Liver (tissue), 9 donors: ENCODE results near the gene CHMP3. TPM values are rescaled to one million over a fixed set of nuclear protein-coding genes. Genes with fewer than 3 reads are reported as not detected.

Experiments
- DNase-seq: peaks from one replicate; pipeline ENCODE4 v3.0.0-alpha.2; 2017; ENCODE audit warnings: low spot score
- H3K27ac ChIP-seq, 2 donors: one replicate each; pipeline ENCODE4 v1.7.0; 2013; ENCODE audit warnings: inconsistent platforms in 2 of 2, low read length in 2 of 2, control low read depth in 1 of 2, low read depth in 1 of 2, mild to moderate bottlenecking in 1 of 2
- H3K27me3 ChIP-seq, 4 donors: one replicate each; pipeline versions ENCODE4 v1.6.1 to v1.7.0; 2013; ENCODE audit warnings: low read length in 3 of 4, inconsistent platforms in 1 of 4, mild to moderate bottlenecking in 1 of 4, moderate library complexity in 1 of 4; ENCODE audit not compliant: control insufficient read depth in 4 of 4, insufficient read depth in 4 of 4
- H3K36me3 ChIP-seq, 4 donors: one replicate each; pipeline versions ENCODE4 v1.6.1 to v1.7.0; 2013; ENCODE audit warnings: low read length in 3 of 4, mild to moderate bottlenecking in 3 of 4, low read depth in 1 of 4, moderate library complexity in 1 of 4; ENCODE audit not compliant: control insufficient read depth in 4 of 4, insufficient read depth in 3 of 4
- H3K4me1 ChIP-seq, 4 donors: one replicate each; pipeline versions ENCODE4 v1.6.1 to v1.7.0; 2013; ENCODE audit warnings: low read length in 3 of 4, mild to moderate bottlenecking in 3 of 4, moderate library complexity in 1 of 4; ENCODE audit not compliant: control insufficient read depth in 4 of 4, insufficient read depth in 4 of 4
- H3K4me3 ChIP-seq, 3 donors: one replicate each; pipeline versions ENCODE4 v1.6.1 to v1.7.0; 2013; ENCODE audit warnings: low read length in 3 of 3, control low read depth in 1 of 3, low read depth in 1 of 3, mild to moderate bottlenecking in 1 of 3
- H3K9ac ChIP-seq, 2 donors: one replicate each; pipeline ENCODE4 v1.7.0; 2013; ENCODE audit warnings: low read length in 2 of 2, mild to moderate bottlenecking in 2 of 2, moderate library complexity in 2 of 2, control low read depth in 1 of 2, low read depth in 1 of 2
- H3K9me3 ChIP-seq, 4 donors: one replicate each; pipeline versions ENCODE4 v1.6.1 to v1.7.0; 2013; ENCODE audit warnings: low read length in 3 of 4; ENCODE audit not compliant: control insufficient read depth in 4 of 4
- EGR1 ChIP-seq, 2 donors: IDR thresholded peaks; 2 replicates each; pipeline ENCODE4 v1.6.1; 2016 to 2018; ENCODE audit warnings: antibody characterized with exemption in 2 of 2, low read depth in 2 of 2
- FOXA1 ChIP-seq: IDR thresholded peaks from 2 replicates; pipeline ENCODE4 v1.6.1; 2016; ENCODE audit warnings: antibody characterized with exemption
- GABPA ChIP-seq, 2 donors: IDR thresholded peaks in 1 of 2; conservative IDR thresholded peaks in 1 of 2; 2 replicates each; pipeline ENCODE4 v1.6.1; 2016; ENCODE audit warnings: antibody characterized with exemption in 2 of 2, mild to moderate bottlenecking in 1 of 2, moderate library complexity in 1 of 2
- HNF4A ChIP-seq, 2 donors: conservative IDR thresholded peaks; 2 replicates each; pipeline ENCODE4 v1.6.1; 2016; ENCODE audit warnings: antibody characterized with exemption in 2 of 2, mild to moderate bottlenecking in 2 of 2
- JUND ChIP-seq, 2 donors: IDR thresholded peaks; 2 replicates each; pipeline ENCODE4 v1.6.1; 2016; ENCODE audit warnings: antibody characterized with exemption in 2 of 2
- NR2F2 ChIP-seq: IDR thresholded peaks from 2 replicates; pipeline ENCODE4 v1.6.1; 2016; ENCODE audit warnings: antibody characterized with exemption
- RAD21 ChIP-seq, 2 donors: IDR thresholded peaks; 2 replicates each; pipeline ENCODE4 v1.6.1; 2016; ENCODE audit warnings: antibody characterized with exemption in 2 of 2, mild to moderate bottlenecking in 2 of 2
- TAF1 ChIP-seq: conservative IDR thresholded peaks from 2 replicates; pipeline ENCODE4 v1.6.1; 2016; ENCODE audit warnings: antibody characterized with exemption, mild to moderate bottlenecking
- YY1 ChIP-seq: IDR thresholded peaks from 2 replicates; pipeline ENCODE4 v1.6.1; 2016; ENCODE audit warnings: antibody characterized with exemption, mild to moderate bottlenecking
- WGBS: extraction: QIAGEN DNeasy Blood & Tissue Kit; methylation state at CpG from one replicate; pipeline ENCODE4 v1.1.7; 2013; 5-methylcytosine and 5-hydroxymethylcytosine counted together
- polyA plus RNA-seq, 2 donors: library from polyadenylated mRNA; stranded (reverse) in 1 of 2; unstranded in 1 of 2; fragments of 200-250 nt in 1 of 2; fragments of >200 nt in 1 of 2; fragmentation: Nextera tagmentation in 1 of 2; extraction: Ambion mirVana in 1 of 2; gene quantifications; one replicate each; pipeline versions ENCODE4 v1.2.1 to v1.2.3, GENCODE V29; 2013 to 2015
- total RNA-seq, 2 donors: library from RNA; depleted of rRNA; stranded (reverse); fragments of >200 nt; gene quantifications; one replicate each; pipeline ENCODE4 v1.2.3, GENCODE V29; 2014
- TF ChIP-seq, protein P1 (sequence below): IDR thresholded peaks from 2 replicates; pipeline ENCODE4 v1.6.1; 2016; ENCODE audit warnings: antibody characterized with exemption
- TF ChIP-seq, protein P2 (sequence below): fragments of 150-350 bp; IDR thresholded peaks from 2 replicates; pipeline ENCODE4 v1.5.1; 2017; ENCODE audit warnings: improper control_type of control experiment, low read depth, low read length; ENCODE audit not compliant: missing input control
- TF ChIP-seq, protein P3 (sequence below): IDR thresholded peaks from 2 replicates; pipeline ENCODE4 v1.6.1; 2016; ENCODE audit warnings: antibody characterized with exemption
- TF ChIP-seq, protein P4 (sequence below): IDR thresholded peaks from 2 replicates; pipeline ENCODE4 v1.6.1; 2016; ENCODE audit warnings: antibody characterized with exemption, mild to moderate bottlenecking
- TF ChIP-seq, protein P5 (sequence below): IDR thresholded peaks from 2 replicates; pipeline ENCODE4 v1.6.1; 2016; ENCODE audit warnings: antibody characterized with exemption
- donor health status: healthy.
- donor health status: healthy.
- donor health status: healthy.
- donor health status: healthy.
- donor health status: healthy.

CHMP3 gene
- total and polyA plus RNA-seq, 4 donors = 20.6 to 25.1 (median 24.0) TPM

DNA sequence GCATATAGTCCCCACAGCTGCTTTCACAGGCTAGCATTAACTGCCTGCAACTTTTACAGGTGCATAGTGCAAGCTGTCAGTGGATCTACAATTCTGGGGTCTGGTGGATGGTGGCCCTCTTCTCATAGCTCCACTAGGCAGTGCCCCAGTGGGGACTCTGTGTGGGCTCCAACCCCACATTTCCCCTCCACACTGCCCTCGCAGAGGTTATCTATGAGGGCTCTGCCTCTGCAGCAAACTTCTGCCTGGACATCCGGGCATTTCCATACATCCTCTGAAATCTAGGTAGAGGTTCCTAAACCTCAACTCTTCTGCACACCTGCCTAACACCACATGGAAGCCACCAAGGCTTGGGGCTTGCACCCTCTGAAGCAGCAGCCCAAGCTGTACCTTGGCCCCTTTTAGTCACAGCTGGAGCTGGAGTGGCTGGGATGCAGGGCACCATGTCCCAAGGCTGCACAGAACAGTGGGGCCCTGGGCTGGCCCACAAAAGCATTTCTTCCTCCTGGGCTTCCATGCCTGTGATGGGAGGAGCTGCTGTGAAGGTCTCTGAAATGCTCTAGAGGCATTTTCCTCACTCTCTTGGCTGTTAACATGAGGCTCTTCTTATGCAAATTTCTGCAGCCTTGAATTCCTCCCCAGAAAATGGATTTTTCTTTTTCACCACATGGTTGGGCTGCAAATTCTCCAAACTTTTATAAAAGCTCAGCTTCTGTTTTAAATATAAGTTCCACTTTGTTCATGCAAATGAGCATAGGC, 62.7 kb downstream of the CHMP3 start:
- Histone ChIP-seq H3K9ac (no peak overlapping the region), H3K27ac (no peak overlapping the region), H3K9me3 (peaks cover 0 to 3% (median under 1%) of the 10 kb centered on the region in 4 donors), H3K4me1 (no peaks in the 10 kb centered on the region), H3K27me3 (no peaks in the 10 kb centered on the region), H3K36me3 (peaks cover 8 to 43% (median 31%) of the 10 kb centered on the region in 4 donors), H3K4me3 (no peak overlapping the region)
- TF ChIP-seq, protein P1, sequence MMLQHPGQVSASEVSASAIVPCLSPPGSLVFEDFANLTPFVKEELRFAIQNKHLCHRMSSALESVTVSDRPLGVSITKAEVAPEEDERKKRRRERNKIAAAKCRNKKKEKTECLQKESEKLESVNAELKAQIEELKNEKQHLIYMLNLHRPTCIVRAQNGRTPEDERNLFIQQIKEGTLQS = no peak
- TF ChIP-seq RAD21 (IDR thresholded peaks at IDR 0.05) (no peak), GABPA (IDR thresholded peaks at IDR 0.05 in 1 of 2, conservative IDR thresholded peaks at IDR 0.05 in 1 of 2) (no peak), TAF1 (no peak), FOXA1 (no peak), JUND (IDR thresholded peaks at IDR 0.05) (no peak)
- TF ChIP-seq, protein P2, sequence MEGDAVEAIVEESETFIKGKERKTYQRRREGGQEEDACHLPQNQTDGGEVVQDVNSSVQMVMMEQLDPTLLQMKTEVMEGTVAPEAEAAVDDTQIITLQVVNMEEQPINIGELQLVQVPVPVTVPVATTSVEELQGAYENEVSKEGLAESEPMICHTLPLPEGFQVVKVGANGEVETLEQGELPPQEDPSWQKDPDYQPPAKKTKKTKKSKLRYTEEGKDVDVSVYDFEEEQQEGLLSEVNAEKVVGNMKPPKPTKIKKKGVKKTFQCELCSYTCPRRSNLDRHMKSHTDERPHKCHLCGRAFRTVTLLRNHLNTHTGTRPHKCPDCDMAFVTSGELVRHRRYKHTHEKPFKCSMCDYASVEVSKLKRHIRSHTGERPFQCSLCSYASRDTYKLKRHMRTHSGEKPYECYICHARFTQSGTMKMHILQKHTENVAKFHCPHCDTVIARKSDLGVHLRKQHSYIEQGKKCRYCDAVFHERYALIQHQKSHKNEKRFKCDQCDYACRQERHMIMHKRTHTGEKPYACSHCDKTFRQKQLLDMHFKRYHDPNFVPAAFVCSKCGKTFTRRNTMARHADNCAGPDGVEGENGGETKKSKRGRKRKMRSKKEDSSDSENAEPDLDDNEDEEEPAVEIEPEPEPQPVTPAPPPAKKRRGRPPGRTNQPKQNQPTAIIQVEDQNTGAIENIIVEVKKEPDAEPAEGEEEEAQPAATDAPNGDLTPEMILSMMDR = no peak
- no peak for DNase-seq
- 98% methylated on average over 2 of the region's 2 CpGs for WGBS

DNA sequence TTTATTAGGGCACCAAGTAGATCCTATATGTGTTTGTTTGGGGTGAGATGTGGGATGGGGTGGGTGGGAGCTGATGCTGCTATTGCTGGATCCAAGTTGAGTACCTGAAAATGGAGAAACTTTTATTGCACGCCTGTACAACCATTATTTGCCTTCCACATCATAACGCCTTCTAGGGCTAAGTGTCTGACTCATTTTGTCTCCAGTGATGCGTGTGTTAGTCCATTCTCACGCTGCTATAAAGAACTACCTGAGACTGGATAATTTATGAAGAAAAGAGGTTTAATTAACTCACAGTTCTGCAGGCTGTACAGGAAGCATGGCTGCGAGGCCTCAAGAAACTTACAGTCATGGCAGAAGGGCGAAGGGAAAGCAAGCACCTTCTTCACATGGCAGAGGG, 63.9 kb downstream of the CHMP3 start:
- no peak for DNase-seq
- peaks cover 7 to 39% (median 30%) of the 10 kb centered on the region in 4 donors for H3K36me3 ChIP-seq
- H3K4me3 ChIP-seq = no peak overlapping the region
- H3K27ac ChIP-seq = no peak overlapping the region
- WGBS = 97% methylated on average over 6 of the region's 6 CpGs
- no peaks in the 10 kb centered on the region for H3K27me3 ChIP-seq
- no peak overlapping the region for H3K9ac ChIP-seq
- no peak for TF ChIP-seq NR2F2
- TF ChIP-seq, protein P2 = no peak
- no peak for TF ChIP-seq RAD21 (IDR thresholded peaks at IDR 0.05)
- no peak for TF ChIP-seq FOXA1
- no peak for TF ChIP-seq TAF1
- TF ChIP-seq, protein P3, sequence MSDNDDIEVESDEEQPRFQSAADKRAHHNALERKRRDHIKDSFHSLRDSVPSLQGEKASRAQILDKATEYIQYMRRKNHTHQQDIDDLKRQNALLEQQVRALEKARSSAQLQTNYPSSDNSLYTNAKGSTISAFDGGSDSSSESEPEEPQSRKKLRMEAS = no peak
- TF ChIP-seq, protein P4, sequence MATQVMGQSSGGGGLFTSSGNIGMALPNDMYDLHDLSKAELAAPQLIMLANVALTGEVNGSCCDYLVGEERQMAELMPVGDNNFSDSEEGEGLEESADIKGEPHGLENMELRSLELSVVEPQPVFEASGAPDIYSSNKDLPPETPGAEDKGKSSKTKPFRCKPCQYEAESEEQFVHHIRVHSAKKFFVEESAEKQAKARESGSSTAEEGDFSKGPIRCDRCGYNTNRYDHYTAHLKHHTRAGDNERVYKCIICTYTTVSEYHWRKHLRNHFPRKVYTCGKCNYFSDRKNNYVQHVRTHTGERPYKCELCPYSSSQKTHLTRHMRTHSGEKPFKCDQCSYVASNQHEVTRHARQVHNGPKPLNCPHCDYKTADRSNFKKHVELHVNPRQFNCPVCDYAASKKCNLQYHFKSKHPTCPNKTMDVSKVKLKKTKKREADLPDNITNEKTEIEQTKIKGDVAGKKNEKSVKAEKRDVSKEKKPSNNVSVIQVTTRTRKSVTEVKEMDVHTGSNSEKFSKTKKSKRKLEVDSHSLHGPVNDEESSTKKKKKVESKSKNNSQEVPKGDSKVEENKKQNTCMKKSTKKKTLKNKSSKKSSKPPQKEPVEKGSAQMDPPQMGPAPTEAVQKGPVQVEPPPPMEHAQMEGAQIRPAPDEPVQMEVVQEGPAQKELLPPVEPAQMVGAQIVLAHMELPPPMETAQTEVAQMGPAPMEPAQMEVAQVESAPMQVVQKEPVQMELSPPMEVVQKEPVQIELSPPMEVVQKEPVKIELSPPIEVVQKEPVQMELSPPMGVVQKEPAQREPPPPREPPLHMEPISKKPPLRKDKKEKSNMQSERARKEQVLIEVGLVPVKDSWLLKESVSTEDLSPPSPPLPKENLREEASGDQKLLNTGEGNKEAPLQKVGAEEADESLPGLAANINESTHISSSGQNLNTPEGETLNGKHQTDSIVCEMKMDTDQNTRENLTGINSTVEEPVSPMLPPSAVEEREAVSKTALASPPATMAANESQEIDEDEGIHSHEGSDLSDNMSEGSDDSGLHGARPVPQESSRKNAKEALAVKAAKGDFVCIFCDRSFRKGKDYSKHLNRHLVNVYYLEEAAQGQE = no peak
- TF ChIP-seq EGR1 (IDR thresholded peaks at IDR 0.05; ENCODE audit: low read depth in 2 of 2) = no peak
- TF ChIP-seq HNF4A (conservative IDR thresholded peaks at IDR 0.05) = no peak
- TF ChIP-seq, protein P5, sequence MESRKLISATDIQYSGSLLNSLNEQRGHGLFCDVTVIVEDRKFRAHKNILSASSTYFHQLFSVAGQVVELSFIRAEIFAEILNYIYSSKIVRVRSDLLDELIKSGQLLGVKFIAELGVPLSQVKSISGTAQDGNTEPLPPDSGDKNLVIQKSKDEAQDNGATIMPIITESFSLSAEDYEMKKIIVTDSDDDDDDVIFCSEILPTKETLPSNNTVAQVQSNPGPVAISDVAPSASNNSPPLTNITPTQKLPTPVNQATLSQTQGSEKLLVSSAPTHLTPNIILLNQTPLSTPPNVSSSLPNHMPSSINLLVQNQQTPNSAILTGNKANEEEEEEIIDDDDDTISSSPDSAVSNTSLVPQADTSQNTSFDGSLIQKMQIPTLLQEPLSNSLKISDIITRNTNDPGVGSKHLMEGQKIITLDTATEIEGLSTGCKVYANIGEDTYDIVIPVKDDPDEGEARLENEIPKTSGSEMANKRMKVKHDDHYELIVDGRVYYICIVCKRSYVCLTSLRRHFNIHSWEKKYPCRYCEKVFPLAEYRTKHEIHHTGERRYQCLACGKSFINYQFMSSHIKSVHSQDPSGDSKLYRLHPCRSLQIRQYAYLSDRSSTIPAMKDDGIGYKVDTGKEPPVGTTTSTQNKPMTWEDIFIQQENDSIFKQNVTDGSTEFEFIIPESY = no peak
- TF ChIP-seq GABPA (IDR thresholded peaks at IDR 0.05 in 1 of 2, conservative IDR thresholded peaks at IDR 0.05 in 1 of 2) = no peak
- TF ChIP-seq, protein P1 = no peak
- no peak for TF ChIP-seq YY1
- H3K9me3 ChIP-seq = peaks cover 0 to 3% (median under 1%) of the 10 kb centered on the region in 4 donors
- no peaks in the 10 kb centered on the region for H3K4me1 ChIP-seq
